ENCODE results near the gene IFI44L.

DNA sequence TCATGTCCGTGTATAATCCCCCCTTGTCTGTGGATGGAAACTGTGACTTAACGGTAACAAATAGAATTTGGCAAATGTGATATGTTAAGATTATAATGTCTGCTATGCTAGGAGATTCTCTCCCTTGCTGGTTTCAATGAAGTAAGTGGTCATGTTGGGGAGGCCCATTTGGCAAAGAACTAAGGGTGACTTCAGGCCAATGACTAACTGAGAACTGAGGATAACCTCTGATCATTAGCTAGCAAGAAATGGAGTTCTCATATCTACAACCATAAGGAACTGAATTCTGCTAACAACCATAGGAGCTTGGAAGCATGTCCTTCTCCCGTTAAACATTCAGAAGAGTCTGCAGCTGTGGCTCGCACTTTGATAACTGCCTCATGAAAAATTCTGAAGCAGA, 2.3 kb downstream of the IFI44L start:
- TF ChIP-seq, protein P1, sequence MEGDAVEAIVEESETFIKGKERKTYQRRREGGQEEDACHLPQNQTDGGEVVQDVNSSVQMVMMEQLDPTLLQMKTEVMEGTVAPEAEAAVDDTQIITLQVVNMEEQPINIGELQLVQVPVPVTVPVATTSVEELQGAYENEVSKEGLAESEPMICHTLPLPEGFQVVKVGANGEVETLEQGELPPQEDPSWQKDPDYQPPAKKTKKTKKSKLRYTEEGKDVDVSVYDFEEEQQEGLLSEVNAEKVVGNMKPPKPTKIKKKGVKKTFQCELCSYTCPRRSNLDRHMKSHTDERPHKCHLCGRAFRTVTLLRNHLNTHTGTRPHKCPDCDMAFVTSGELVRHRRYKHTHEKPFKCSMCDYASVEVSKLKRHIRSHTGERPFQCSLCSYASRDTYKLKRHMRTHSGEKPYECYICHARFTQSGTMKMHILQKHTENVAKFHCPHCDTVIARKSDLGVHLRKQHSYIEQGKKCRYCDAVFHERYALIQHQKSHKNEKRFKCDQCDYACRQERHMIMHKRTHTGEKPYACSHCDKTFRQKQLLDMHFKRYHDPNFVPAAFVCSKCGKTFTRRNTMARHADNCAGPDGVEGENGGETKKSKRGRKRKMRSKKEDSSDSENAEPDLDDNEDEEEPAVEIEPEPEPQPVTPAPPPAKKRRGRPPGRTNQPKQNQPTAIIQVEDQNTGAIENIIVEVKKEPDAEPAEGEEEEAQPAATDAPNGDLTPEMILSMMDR (IDR thresholded peaks at IDR 0.05 in 4 of 5, conservative IDR thresholded peaks at IDR 0.05 in 1 of 5): no peak
- no peak for TF ChIP-seq POLR2A (IDR thresholded peaks at IDR 0.05)
